ENCODE results near the gene C1orf52. TPM values are rescaled to one million over a fixed set of nuclear protein-coding genes. Genes with fewer than 3 reads are reported as not detected.

Gene C1orf52
- total and polyA plus RNA-seq, 2 of the 13 experiments (the other 11 are each of a cell fraction or from before 2014, with no cell fraction given), result 19.4 to 27.4 TPM

- TF ChIP-seq, protein P1, sequence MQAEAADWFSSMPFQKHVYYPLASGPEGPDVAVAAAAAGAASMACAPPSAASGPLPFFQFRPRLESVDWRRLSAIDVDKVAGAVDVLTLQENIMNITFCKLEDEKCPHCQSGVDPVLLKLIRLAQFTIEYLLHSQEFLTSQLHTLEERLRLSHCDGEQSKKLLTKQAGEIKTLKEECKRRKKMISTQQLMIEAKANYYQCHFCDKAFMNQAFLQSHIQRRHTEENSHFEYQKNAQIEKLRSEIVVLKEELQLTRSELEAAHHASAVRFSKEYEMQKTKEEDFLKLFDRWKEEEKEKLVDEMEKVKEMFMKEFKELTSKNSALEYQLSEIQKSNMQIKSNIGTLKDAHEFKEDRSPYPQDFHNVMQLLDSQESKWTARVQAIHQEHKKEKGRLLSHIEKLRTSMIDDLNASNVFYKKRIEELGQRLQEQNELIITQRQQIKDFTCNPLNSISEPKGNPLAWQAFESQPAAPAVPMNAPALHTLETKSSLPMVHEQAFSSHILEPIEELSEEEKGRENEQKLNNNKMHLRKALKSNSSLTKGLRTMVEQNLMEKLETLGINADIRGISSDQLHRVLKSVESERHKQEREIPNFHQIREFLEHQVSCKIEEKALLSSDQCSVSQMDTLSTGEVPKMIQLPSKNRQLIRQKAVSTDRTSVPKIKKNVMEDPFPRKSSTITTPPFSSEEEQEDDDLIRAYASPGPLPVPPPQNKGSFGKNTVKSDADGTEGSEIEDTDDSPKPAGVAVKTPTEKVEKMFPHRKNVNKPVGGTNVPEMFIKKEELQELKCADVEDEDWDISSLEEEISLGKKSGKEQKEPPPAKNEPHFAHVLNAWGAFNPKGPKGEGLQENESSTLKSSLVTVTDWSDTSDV (CRISPR knock-in tag; IDR thresholded peaks at IDR 0.05), result no peak
- TF ChIP-seq, protein P2, sequence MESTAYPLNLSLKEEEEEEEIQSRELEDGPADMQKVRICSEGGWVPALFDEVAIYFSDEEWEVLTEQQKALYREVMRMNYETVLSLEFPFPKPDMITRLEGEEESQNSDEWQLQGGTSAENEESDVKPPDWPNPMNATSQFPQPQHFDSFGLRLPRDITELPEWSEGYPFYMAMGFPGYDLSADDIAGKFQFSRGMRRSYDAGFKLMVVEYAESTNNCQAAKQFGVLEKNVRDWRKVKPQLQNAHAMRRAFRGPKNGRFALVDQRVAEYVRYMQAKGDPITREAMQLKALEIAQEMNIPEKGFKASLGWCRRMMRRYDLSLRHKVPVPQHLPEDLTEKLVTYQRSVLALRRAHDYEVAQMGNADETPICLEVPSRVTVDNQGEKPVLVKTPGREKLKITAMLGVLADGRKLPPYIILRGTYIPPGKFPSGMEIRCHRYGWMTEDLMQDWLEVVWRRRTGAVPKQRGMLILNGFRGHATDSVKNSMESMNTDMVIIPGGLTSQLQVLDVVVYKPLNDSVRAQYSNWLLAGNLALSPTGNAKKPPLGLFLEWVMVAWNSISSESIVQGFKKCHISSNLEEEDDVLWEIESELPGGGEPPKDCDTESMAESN (CRISPR knock-in tag; conservative IDR thresholded peaks at IDR 0.05), result no peak; the same call in 1 of the 2 replicates
- TF ChIP-seq PHF20 (CRISPR knock-in tag; IDR thresholded peaks at IDR 0.05) (0 out of 2 replicates have a peak, but pooled peaks have one; percentile 23), FIP1L1 (IDR thresholded peaks at IDR 0.05; ENCODE audit: borderline replicate concordance, insufficient read depth, low read depth, low read length) (no peak), SMARCC2 (IDR thresholded peaks at IDR 0.05) (no peak), ZBTB26 (CRISPR knock-in tag; IDR thresholded peaks at IDR 0.05; ENCODE audit: borderline replicate concordance) (no peak), MTF1 (CRISPR knock-in tag; IDR thresholded peaks at IDR 0.05) (no peak), NCOR1 (IDR thresholded peaks at IDR 0.05; ENCODE audit: borderline replicate concordance, low read length) (no peak), POLR2A (IDR thresholded peaks at IDR 0.05; ENCODE audit: insufficient read depth in 1 of 2, low read depth in 2 of 2, low read length in 2 of 2) (peak; percentile 59 to 67; a peak in 3 of 4 replicates), NAIF1 (CRISPR knock-in tag; IDR thresholded peaks at IDR 0.05; ENCODE audit: borderline replicate concordance) (no peak), ZNF556 (CRISPR knock-in tag; IDR thresholded peaks at IDR 0.05; ENCODE audit: borderline replicate concordance) (peak; percentile 40; the same call in 1 of the 2 replicates), FOXJ3 (CRISPR knock-in tag; IDR thresholded peaks at IDR 0.05; ENCODE audit: borderline replicate concordance) (no peak), CBX2 (IDR thresholded peaks at IDR 0.05; ENCODE audit: low read depth, low read length) (no peak), CBX2 (CRISPR knock-in tag; IDR thresholded peaks at IDR 0.05; ENCODE audit: low read depth) (no peak), MZF1 (CRISPR knock-in tag; IDR thresholded peaks at IDR 0.05; ENCODE audit: borderline replicate concordance) (no peak), JUND (CRISPR knock-in tag; IDR thresholded peaks at IDR 0.05) (no peak), ARNT (IDR thresholded peaks at IDR 0.05) (no peak), ATAD3A (CRISPR knock-in tag; IDR thresholded peaks at IDR 0.05) (no peak), MYC (CRISPR knock-in tag; IDR thresholded peaks at IDR 0.05; ENCODE audit: borderline replicate concordance) (peak; percentile 83; the same call in 1 of the 2 replicates)
- TF ChIP-seq, protein P3, sequence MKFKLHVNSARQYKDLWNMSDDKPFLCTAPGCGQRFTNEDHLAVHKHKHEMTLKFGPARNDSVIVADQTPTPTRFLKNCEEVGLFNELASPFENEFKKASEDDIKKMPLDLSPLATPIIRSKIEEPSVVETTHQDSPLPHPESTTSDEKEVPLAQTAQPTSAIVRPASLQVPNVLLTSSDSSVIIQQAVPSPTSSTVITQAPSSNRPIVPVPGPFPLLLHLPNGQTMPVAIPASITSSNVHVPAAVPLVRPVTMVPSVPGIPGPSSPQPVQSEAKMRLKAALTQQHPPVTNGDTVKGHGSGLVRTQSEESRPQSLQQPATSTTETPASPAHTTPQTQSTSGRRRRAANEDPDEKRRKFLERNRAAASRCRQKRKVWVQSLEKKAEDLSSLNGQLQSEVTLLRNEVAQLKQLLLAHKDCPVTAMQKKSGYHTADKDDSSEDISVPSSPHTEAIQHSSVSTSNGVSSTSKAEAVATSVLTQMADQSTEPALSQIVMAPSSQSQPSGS (CRISPR knock-in tag; IDR thresholded peaks at IDR 0.05), result no peak
Observed at GRCh38 chr1:85200463-85201339, 58.8 kb downstream of the C1orf52 start, which contains the start of gene SYDE2 (continued).

Measured in HepG2 (cell line).